ENCODE measurements around the gene FOXP4. TPM values are rescaled to one million over a fixed set of nuclear protein-coding genes. Genes with fewer than 3 reads are reported as not detected.

FOXP4 gene
- total RNA-seq, 1 experiment from 2014 or later: 32.3 TPM

DNA sequence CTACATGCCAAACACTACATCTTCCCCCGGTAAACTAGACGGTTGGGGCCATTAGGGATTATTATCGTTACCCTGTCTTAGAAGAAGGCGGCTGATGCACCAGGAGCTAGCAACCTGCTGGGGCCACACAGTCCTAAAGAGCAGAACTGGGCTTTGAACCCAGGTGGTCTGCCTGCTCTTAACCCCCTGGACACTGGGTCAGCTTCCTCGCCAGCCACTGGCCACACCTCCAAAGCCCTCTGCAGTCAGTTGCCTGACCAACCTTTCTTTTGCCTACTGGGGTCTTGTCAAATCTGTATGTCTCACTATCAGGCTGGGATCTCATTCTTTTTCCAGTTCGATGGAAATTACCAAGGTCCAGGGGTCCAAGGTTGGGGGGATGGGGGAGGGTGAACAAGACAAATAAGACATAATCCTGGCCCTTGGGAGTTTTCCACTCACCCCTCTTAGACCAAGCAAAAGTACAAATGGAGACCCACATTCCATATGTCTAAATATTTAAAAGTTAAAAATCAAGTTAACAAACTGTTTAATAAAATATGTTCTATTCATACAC, 34.0 kb upstream of the FOXP4 start:
- H3K9me3 ChIP-seq (ENCODE audit: control insufficient read depth in 1 of 2, insufficient read depth in 1 of 2, low read depth in 1 of 2, low read length in 2 of 2): no peaks in the 10 kb centered on the region
- DNase-seq (ENCODE audit: low read depth, low spot score): no peak
- no peaks in the 10 kb centered on the region for H3K9me2 ChIP-seq (ENCODE audit: insufficient read depth)
- no peak for TF ChIP-seq POLR2AphosphoS5 (IDR thresholded peaks at IDR 0.05; ENCODE audit: low read depth, low read length)
- no peak for TF ChIP-seq CEBPB (IDR thresholded peaks at IDR 0.05; ENCODE audit: low read depth)
- TF ChIP-seq RAD21 (IDR thresholded peaks at IDR 0.05; ENCODE audit: low read depth): no peak
- no peak for TF ChIP-seq TCF7L2 (IDR thresholded peaks at IDR 0.05; ENCODE audit: borderline replicate concordance, extremely low read depth, insufficient read depth, insufficient read length)
- TF ChIP-seq EZH2 (IDR thresholded peaks at IDR 0.05): no peak
- TF ChIP-seq, protein P1, sequence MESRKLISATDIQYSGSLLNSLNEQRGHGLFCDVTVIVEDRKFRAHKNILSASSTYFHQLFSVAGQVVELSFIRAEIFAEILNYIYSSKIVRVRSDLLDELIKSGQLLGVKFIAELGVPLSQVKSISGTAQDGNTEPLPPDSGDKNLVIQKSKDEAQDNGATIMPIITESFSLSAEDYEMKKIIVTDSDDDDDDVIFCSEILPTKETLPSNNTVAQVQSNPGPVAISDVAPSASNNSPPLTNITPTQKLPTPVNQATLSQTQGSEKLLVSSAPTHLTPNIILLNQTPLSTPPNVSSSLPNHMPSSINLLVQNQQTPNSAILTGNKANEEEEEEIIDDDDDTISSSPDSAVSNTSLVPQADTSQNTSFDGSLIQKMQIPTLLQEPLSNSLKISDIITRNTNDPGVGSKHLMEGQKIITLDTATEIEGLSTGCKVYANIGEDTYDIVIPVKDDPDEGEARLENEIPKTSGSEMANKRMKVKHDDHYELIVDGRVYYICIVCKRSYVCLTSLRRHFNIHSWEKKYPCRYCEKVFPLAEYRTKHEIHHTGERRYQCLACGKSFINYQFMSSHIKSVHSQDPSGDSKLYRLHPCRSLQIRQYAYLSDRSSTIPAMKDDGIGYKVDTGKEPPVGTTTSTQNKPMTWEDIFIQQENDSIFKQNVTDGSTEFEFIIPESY (IDR thresholded peaks at IDR 0.05; ENCODE audit: extremely low read depth, insufficient replicate concordance, low read length): no peak
- TF ChIP-seq CBX3 (IDR thresholded peaks at IDR 0.05; ENCODE audit: low read depth): no peak
- TF ChIP-seq, protein P2, sequence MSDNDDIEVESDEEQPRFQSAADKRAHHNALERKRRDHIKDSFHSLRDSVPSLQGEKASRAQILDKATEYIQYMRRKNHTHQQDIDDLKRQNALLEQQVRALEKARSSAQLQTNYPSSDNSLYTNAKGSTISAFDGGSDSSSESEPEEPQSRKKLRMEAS (IDR thresholded peaks at IDR 0.05): no peak
- no peak for TF ChIP-seq REST (IDR thresholded peaks at IDR 0.05; ENCODE audit: low read depth)
- TF ChIP-seq, protein P3, sequence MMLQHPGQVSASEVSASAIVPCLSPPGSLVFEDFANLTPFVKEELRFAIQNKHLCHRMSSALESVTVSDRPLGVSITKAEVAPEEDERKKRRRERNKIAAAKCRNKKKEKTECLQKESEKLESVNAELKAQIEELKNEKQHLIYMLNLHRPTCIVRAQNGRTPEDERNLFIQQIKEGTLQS (IDR thresholded peaks at IDR 0.05): no peak
- no peak for TF ChIP-seq POLR2A (IDR thresholded peaks at IDR 0.05; ENCODE audit: borderline replicate concordance, extremely low read depth, insufficient read depth, insufficient read length)
- no peak for TF ChIP-seq SP1 (IDR thresholded peaks at IDR 0.05; ENCODE audit: low read depth)
- TF ChIP-seq EGR1 (IDR thresholded peaks at IDR 0.05; ENCODE audit: low read depth): no peak
- TF ChIP-seq YY1 (IDR thresholded peaks at IDR 0.05; ENCODE audit: extremely low read depth, insufficient replicate concordance, low read depth, low read length): no peak
- no peak for TF ChIP-seq CTCF (IDR thresholded peaks at IDR 0.05 in 2 of 3, conservative IDR thresholded peaks at IDR 0.05 in 1 of 3; ENCODE audit: borderline replicate concordance in 1 of 3, insufficient read depth in 1 of 3, low read depth in 2 of 3, low read length in 2 of 3)
- no peak for TF ChIP-seq SIN3A (IDR thresholded peaks at IDR 0.05; ENCODE audit: low read depth)
- TF ChIP-seq JUND (IDR thresholded peaks at IDR 0.05): no peak
- no peak for TF ChIP-seq SRF (IDR thresholded peaks at IDR 0.05; ENCODE audit: low read depth)
- no peak for TF ChIP-seq ELF1 (IDR thresholded peaks at IDR 0.05; ENCODE audit: borderline replicate concordance, low read depth)
- H4K20me1 ChIP-seq (ENCODE audit: insufficient read depth): no peaks in the 10 kb centered on the region
- no peak overlapping the region for H3K4me3 ChIP-seq (replicated peaks in 1 of 2; ENCODE audit: low read depth in 1 of 2, low read length in 2 of 2)
- H3K36me3 ChIP-seq (ENCODE audit: control insufficient read depth in 1 of 2, insufficient read depth in 2 of 2, low read length in 2 of 2): no peaks in the 10 kb centered on the region
- no peak overlapping the region for H3K9ac ChIP-seq (ENCODE audit: low read length)
- H3K4me1 ChIP-seq (ENCODE audit: control insufficient read depth in 1 of 2, insufficient read depth in 2 of 2, low read length in 2 of 2): no peaks in the 10 kb centered on the region
- ChIA-PET CTCF (no interaction called here), POLR2A (no interaction called here), RAD21 (ENCODE audit: low non-redundant PET in 1 of 2, low total read pairs in 2 of 2, uncharacterized antibody in 2 of 2, unreplicated experiment in 2 of 2) (no interaction called here)
- intact Hi-C loops (cut with micrococcal nuclease): no loop called here
- H3K4me2 ChIP-seq (ENCODE audit: low read length): no peak overlapping the region
- no TSS peak for BruUV-seq (replicated peaks)
- no peak overlapping the region for H2AFZ ChIP-seq (ENCODE audit: low read depth, low read length, poor library complexity, severe bottlenecking)
- H3K27me3 ChIP-seq (ENCODE audit: insufficient read depth, low read length): no peaks in the 10 kb centered on the region
- no peak overlapping the region for H3K27ac ChIP-seq (ENCODE audit: low read depth, low read length)
- H3K79me2 ChIP-seq (ENCODE audit: insufficient read depth, low read length): no peaks in the 10 kb centered on the region
- ATAC-seq: no peak

Data from HCT116 (cell line).